PFSK-1 (cell line): ENCODE measurements around the gene PXDN.

ENCODE experiments used
- POLR2AphosphoS5 ChIP-seq: IDR thresholded peaks from 2 replicates; pipeline ENCODE4 v1.6.1; 2012; ENCODE audit warnings: low read depth, mild to moderate bottlenecking, control low read depth, low read length, moderate library complexity
- TF ChIP-seq, protein P1 (sequence below), 2 experiments: IDR thresholded peaks; 2 replicates each; pipeline versions ENCODE4 v1.6.1 to v1.8.0; 2011 to 2012; ENCODE audit warnings: low read depth in 2 of 2, low read length in 2 of 2, control low read depth in 1 of 2, inconsistent platforms in 1 of 2, mild to moderate bottlenecking in 1 of 2, moderate library complexity in 1 of 2; ENCODE audit not compliant: insufficient read depth in 1 of 2

- TF ChIP-seq, protein P1, sequence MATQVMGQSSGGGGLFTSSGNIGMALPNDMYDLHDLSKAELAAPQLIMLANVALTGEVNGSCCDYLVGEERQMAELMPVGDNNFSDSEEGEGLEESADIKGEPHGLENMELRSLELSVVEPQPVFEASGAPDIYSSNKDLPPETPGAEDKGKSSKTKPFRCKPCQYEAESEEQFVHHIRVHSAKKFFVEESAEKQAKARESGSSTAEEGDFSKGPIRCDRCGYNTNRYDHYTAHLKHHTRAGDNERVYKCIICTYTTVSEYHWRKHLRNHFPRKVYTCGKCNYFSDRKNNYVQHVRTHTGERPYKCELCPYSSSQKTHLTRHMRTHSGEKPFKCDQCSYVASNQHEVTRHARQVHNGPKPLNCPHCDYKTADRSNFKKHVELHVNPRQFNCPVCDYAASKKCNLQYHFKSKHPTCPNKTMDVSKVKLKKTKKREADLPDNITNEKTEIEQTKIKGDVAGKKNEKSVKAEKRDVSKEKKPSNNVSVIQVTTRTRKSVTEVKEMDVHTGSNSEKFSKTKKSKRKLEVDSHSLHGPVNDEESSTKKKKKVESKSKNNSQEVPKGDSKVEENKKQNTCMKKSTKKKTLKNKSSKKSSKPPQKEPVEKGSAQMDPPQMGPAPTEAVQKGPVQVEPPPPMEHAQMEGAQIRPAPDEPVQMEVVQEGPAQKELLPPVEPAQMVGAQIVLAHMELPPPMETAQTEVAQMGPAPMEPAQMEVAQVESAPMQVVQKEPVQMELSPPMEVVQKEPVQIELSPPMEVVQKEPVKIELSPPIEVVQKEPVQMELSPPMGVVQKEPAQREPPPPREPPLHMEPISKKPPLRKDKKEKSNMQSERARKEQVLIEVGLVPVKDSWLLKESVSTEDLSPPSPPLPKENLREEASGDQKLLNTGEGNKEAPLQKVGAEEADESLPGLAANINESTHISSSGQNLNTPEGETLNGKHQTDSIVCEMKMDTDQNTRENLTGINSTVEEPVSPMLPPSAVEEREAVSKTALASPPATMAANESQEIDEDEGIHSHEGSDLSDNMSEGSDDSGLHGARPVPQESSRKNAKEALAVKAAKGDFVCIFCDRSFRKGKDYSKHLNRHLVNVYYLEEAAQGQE (IDR thresholded peaks at IDR 0.05; ENCODE audit: insufficient read depth in 1 of 2, low read depth in 2 of 2, low read length in 2 of 2) = no peak
- TF ChIP-seq POLR2AphosphoS5 = no peak
Observed at GRCh38 chr2:1758774-1759610, 14.7 kb upstream of the PXDN start.
